GM19023 (cell line): ENCODE measurements around the gene PALM2AKAP2.
"Not testable (repeated sequence)": the region's sequence is repeated elsewhere in the genome, so short reads cannot be mapped to it uniquely, and the experiment has no call there.

Source experiments
- ATAC-seq: cut with Tn5 transposase; IDR thresholded peaks from one replicate; pipeline ENCODE4 v1.9.1; 2021; ENCODE audit warnings: mild to moderate bottlenecking, moderate library complexity; ENCODE audit not compliant: unreplicated experiment

PALM2AKAP2 gene

DNA sequence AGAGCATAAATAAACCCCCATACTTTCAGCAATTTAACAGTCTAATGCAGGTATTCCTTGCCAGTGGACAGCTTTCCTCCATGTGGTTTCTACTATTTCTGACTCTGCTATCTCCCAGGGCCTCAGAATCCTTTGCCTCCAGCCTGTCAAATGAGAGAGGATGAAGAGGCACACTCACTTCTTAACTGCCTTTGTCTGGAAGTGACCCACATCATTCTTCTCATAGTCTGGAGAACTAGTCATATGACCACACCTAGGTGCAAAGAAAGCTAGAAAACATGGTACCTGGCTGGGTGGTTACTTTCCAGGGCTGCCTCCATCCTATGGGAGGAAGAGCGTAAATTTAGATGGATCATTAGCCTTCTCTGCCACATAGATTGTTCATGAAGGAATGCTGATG lies 22.5 kb downstream of the PALM2AKAP2 start:
- ATAC-seq, result no peak

GRCh38 chr9:109805050-109805449 lies 25.1 kb downstream of the PALM2AKAP2 start:
- no peak for ATAC-seq

GRCh38 chr9:109806506-109807115 lies 26.6 kb downstream of the PALM2AKAP2 start:
- ATAC-seq, result no peak

DNA sequence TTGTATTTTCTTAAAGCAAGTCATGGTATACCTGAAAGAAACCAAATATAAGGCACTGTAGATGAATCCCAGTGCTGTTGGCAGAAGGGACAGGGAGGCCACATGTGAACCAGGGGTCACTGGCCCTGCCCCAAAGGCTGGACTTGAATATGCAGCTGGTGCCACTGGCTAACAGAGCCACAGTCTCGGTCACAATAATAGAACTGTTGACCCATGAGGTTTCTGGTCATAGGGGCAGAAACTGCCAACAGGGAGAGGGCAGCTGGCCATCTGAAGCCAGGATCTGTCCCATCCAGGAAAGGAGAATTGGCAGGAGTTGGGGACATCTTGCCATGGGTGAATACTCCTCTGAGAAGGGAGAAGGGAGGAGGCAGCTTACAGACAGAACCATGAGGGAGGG lies 31.9 kb downstream of the PALM2AKAP2 start:
- ATAC-seq, result no peak

GRCh38 chr9:109812331-109812730 lies 32.3 kb downstream of the PALM2AKAP2 start:
- ATAC-seq, result no peak

GRCh38 chr9:109812818-109813281 lies 32.9 kb downstream of the PALM2AKAP2 start:
- ATAC-seq, result no peak

DNA sequence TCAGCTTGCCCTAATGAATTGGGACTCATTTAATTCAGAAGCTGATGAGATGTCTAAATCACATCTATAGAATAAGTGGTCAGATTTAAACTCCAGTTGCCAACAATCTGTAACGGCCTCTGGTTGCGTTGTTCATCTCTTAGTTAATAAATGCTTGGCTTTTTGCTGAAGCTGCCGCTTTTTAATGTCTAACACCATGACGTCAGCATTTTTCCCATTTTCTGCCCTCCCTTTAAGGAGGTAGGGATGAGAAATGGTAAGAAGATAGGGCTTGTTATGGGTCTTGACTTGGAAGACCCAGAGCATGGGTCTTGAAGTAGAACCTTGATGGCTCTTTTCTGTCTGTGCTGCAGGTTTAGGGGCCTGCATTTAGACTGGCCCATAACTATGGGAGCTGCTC lies 33.3 kb downstream of the PALM2AKAP2 start:
- no peak for ATAC-seq

- no peak for ATAC-seq
Measured at GRCh38 chr9:109813829-109814228, 33.8 kb downstream of the PALM2AKAP2 start.

DNA sequence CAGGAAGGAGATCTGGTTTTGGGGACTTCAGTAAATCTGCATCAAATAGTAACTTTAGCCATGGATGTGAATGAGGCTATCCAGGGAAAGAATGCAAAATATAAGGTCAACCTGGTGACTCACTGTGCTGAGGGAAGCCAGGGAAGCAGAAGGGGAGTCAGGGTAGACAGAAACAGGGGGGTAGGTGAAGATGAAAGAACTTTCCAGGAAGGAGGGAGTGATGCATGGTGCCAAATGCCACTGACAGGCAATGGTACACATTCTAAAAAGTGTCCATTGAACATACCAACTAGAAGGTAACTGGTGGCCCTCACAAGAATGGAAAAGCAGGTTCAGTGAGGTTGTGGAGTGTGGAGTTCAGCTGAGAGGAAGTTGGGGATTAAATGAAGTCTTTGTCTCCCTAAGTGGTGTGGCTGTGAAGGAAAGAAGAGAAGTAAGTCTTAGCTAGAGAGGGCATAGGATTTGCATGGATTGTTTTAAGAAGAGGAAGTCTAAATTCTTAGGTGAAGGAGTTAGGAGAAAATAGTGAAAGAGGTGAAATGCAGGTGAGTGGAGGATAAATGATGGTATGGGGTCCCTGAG lies 35.5 kb downstream of the PALM2AKAP2 start:
- ATAC-seq, result no peak

DNA sequence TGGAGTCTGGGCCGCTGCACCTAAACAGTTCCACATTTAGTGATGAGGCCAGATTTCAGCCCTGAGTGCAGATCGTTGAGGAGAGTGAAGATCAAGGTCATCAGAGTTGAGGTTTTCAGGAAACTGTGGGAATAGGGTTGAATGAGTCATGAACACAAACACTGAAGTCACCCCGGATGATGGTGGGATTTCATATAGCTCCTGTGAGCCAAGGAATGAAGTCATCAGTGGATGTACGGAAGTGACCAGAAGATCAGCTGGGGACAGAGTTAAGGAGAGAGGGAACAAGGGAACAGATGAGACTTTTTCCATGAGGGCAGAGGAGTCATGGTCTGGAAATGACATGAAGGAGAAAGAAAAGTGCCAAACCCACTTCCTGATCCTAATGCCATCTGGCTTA lies 36.5 kb downstream of the PALM2AKAP2 start:
- ATAC-seq, result no peak

DNA sequence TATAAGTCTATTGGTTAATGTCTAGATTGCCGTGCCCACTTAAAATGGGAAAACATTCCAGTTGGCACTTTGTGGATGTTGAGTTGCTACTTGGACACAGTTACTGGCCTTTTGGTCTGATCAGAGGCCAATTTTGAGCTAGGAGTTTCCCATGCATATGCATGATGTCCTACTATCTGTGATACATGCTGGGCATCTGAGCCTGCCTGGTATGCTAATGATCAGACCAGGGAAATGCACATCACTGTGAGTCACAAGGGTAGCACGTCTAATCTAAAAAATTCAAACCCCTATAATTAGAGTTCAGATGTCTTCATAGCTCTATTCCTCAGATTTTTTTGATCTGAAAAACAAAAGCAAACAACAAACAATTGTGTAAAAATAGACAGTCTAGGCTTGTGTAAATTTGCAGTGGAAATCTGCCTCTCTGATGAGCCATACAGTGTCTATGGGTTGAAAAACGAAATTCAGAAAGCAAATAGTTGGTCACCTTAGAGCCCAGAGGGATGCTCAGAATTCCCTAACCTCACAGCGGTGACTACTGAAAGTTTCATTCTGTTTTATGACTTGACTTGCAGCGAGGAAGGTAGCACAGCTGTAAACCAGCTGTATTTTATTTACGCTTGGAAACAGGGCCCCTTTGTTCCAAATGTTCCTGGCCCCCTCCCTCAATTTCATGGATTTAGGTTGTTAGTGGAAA lies 37.3 kb downstream of the PALM2AKAP2 start:
- ATAC-seq, result no peak

GRCh38 chr9:109817846-109818472 lies 38.0 kb downstream of the PALM2AKAP2 start:
- no peak for ATAC-seq

GRCh38 chr9:109821711-109822110 lies 41.7 kb downstream of the PALM2AKAP2 start:
- no peak for ATAC-seq

DNA sequence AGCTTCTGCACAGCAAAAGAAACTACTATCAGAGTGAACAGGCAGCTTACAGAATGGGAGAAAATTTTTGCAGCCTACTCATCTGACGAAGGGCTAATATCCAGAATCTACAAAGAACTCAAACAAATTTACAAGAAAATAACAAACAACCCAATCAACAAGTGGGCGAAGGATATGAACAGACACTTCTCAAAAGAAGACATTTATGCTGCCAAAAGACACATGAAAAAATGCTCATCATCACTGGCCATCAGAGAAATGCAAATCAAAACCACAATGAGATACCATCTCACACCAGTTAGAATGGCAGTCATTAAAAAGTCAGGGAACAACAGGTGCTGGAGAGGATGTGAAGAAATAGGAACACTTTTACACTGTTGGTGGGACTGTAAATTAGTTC lies 45.4 kb downstream of the PALM2AKAP2 start:
- ATAC-seq, result not testable (repeated sequence)

GRCh38 chr9:109826559-109826958 lies 46.6 kb downstream of the PALM2AKAP2 start:
- no peak for ATAC-seq

DNA sequence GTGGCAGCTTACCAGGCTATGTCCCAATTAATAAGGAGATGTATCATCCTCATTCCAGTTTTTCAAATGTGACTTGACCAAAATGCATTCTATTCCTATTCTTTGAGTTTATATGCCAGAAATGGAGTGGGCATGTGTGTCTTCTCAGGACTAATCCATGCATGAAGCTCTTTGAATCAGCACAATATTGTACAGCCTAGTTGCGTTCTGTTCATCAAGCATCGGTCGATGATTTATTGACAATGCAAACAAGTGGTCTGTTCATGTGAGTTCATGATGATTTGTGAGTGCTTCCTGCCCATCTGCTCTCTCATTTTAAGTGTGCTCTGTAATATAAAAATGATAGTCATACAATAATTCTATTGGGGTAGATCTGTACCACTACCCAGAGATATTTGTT lies 48.3 kb downstream of the PALM2AKAP2 start:
- no peak for ATAC-seq
